Astrocyte (in vitro differentiated cells and primary cell): ENCODE results near the gene BAZ1B.

Experiments
- EZH2 ChIP-seq: IDR thresholded peaks from 2 replicates; pipeline ENCODE4 v1.6.1; 2012; ENCODE audit warnings: mild to moderate bottlenecking, low read length, inconsistent platforms; ENCODE audit not compliant: insufficient read depth
- TF ChIP-seq, protein P1 (sequence below): IDR thresholded peaks from 2 replicates; pipeline ENCODE4 v1.5.1; 2011; ENCODE audit warnings: low read depth, mild to moderate bottlenecking, inconsistent platforms, low read length, moderate library complexity; ENCODE audit not compliant: insufficient read depth

DNA sequence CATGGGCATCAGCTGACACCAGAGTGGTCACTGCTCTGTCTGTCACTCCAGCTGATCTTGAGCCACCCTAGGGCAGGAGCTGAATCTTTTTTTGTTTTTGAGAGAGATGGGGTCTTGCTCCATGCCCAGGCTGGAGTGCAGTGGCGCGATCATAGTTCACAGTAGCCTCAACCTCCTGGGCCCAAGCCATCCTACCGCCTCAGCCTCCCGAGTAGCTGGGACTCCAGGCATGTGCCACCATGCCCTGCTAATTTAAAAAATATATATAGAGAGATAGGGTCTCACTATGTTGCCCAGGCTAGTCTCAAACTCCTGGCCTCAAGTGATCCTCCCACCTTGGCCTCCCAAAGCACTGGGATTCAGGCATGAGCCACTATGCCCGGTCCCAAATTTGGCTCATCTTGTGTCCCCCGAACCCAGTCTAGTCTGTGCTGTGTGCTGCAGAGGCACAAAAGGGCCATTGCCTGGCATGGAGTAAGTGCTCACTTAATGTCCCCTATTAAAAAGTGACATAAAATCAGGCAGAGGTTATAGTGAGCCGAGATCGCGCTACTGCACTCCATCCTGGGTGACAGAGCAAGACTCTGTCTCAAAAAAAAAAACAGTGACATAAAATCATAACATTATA is 96.6 kb downstream of the BAZ1B start:
- TF ChIP-seq, protein P1, sequence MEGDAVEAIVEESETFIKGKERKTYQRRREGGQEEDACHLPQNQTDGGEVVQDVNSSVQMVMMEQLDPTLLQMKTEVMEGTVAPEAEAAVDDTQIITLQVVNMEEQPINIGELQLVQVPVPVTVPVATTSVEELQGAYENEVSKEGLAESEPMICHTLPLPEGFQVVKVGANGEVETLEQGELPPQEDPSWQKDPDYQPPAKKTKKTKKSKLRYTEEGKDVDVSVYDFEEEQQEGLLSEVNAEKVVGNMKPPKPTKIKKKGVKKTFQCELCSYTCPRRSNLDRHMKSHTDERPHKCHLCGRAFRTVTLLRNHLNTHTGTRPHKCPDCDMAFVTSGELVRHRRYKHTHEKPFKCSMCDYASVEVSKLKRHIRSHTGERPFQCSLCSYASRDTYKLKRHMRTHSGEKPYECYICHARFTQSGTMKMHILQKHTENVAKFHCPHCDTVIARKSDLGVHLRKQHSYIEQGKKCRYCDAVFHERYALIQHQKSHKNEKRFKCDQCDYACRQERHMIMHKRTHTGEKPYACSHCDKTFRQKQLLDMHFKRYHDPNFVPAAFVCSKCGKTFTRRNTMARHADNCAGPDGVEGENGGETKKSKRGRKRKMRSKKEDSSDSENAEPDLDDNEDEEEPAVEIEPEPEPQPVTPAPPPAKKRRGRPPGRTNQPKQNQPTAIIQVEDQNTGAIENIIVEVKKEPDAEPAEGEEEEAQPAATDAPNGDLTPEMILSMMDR, result no peak
- TF ChIP-seq EZH2, result no peak
